PC-3 (cell line): ENCODE results near the gene TRMU. TPM values are rescaled to one million over a fixed set of nuclear protein-coding genes. Genes with fewer than 3 reads are reported as not detected.

Source experiments
- ATAC-seq: fragments of 200-7000 bp; cut with Tn5 transposase; 2 replicates; pipeline ENCODE4 v1.9.1; 2020; ENCODE audit warnings: mild to moderate bottlenecking, moderate library complexity
- BruUV-seq: library from RNA; stranded (reverse); fragments of 400-500 nt; replicated peaks from 2 replicates; lab custom pipeline; 2021; lab: Mats Ljungman, UMichigan
- CTCF ChIA-PET: fragments of 300-600 bp; sonication (Branson Sonifier 250); formaldehyde crosslinking; loops from one replicate; lab custom pipeline; 2022; ENCODE audit warnings: antibody characterized with exemption; lab: Charles Lee
- POLR2A ChIA-PET: fragments of 300-600 bp; sonication (Branson Sonifier 250); formaldehyde crosslinking; loops from one replicate; lab custom pipeline; 2022; ENCODE audit warnings: antibody characterized with exemption; ENCODE audit not compliant: unreplicated experiment; lab: Charles Lee
- DNase-seq: peaks from one replicate; pipeline ENCODE4 v3.0.0-alpha.2; 2015
- H2AFZ ChIP-seq: fragments of 300-600 bp; sonication (generic); 2 replicates; pipeline ENCODE4 v1.6.0; 2016; ENCODE audit warnings: antibody characterized with exemption, low read length
- H3F3A ChIP-seq: fragments of 300-600 bp; sonication (generic); one replicate; pipeline ENCODE4 v1.6.0; 2017; ENCODE audit warnings: antibody characterized with exemption, low read length, control low read depth, mild to moderate bottlenecking; ENCODE audit not compliant: unreplicated experiment
- H3K27ac ChIP-seq: fragments of 300-600 bp; sonication (generic); 2 replicates; pipeline ENCODE4 v1.5.1; 2016; ENCODE audit warnings: mild to moderate bottlenecking, low read length
- H3K27me3 ChIP-seq: fragments of 300-600 bp; sonication (generic); 2 replicates; pipeline ENCODE4 v1.6.1; 2016; ENCODE audit warnings: low read length, mixed read lengths
- H3K36me3 ChIP-seq: fragments of 300-600 bp; sonication (generic); 2 replicates; pipeline ENCODE4 v1.6.1; 2016; ENCODE audit warnings: low read depth, mixed run types, low read length, mixed read lengths
- H3K4me1 ChIP-seq: fragments of 300-600 bp; sonication (generic); 2 replicates; pipeline ENCODE4 v1.5.1; 2016; ENCODE audit warnings: low read length; ENCODE audit not compliant: insufficient read depth
- H3K4me2 ChIP-seq: fragments of 300-600 bp; sonication (generic); 2 replicates; pipeline ENCODE4 v1.6.0; 2016; ENCODE audit warnings: low read length
- H3K4me3 ChIP-seq: fragments of 300-600 bp; sonication (generic); 2 replicates; pipeline ENCODE4 v1.5.1; 2016; ENCODE audit warnings: mild to moderate bottlenecking, low read length, mixed read lengths
- H3K79me2 ChIP-seq: fragments of 300-600 bp; sonication (generic); 2 replicates; pipeline ENCODE4 v1.6.1; 2017; ENCODE audit warnings: low read length, mixed read lengths
- H3K9ac ChIP-seq: fragments of 300-600 bp; sonication (generic); 2 replicates; pipeline ENCODE4 v1.6.0; 2016; ENCODE audit warnings: mild to moderate bottlenecking, low read length
- H3K9me2 ChIP-seq: fragments of 300-600 bp; sonication (generic); replicated peaks from 2 replicates; pipeline ENCODE4 v1.6.1; 2016; ENCODE audit warnings: mixed run types, low read length, mixed read lengths
- H3K9me3 ChIP-seq: fragments of 300-600 bp; sonication (generic); 2 replicates; pipeline ENCODE4 v1.6.1; 2016; ENCODE audit warnings: low read length, mixed read lengths
- H4K20me1 ChIP-seq: fragments of 300-600 bp; sonication (generic); 2 replicates; pipeline ENCODE4 v1.6.1; 2016; ENCODE audit warnings: low read length, mixed read lengths
- EZH2 ChIP-seq: fragments of 300-600 bp; sonication (generic); IDR thresholded peaks from one replicate; pipeline ENCODE4 v1.6.1; 2017; ENCODE audit warnings: antibody characterized with exemption, mild to moderate bottlenecking, low read length; ENCODE audit not compliant: unreplicated experiment
- EZH2phosphoT487 ChIP-seq: fragments of 300-600 bp; sonication (generic); IDR thresholded peaks from 2 replicates; pipeline ENCODE4 v1.6.1; 2018; ENCODE audit warnings: mild to moderate bottlenecking, antibody characterized with exemption, low read length, borderline replicate concordance
- intact Hi-C: fragments of 100-400 bp; cut with micrococcal nuclease; formaldehyde crosslinking; loops from 2 replicates; pipeline ENCODE4 v1.9.0; 2023
- total RNA-seq: library from RNA; depleted of rRNA; stranded (reverse); fragments of >200 nt; gene quantifications from 2 replicates; pipeline ENCODE4 v1.2.3, GENCODE V29; 2014
- TF ChIP-seq, protein P1 (sequence below): fragments of 300-600 bp; sonication (generic); conservative IDR thresholded peaks from 2 replicates; pipeline ENCODE4 v1.5.1; 2017; ENCODE audit warnings: antibody characterized with exemption, low read depth, mild to moderate bottlenecking, low read length

TRMU gene
- total RNA-seq, 1 experiment from 2014 or later, result 63.5 TPM

DNA sequence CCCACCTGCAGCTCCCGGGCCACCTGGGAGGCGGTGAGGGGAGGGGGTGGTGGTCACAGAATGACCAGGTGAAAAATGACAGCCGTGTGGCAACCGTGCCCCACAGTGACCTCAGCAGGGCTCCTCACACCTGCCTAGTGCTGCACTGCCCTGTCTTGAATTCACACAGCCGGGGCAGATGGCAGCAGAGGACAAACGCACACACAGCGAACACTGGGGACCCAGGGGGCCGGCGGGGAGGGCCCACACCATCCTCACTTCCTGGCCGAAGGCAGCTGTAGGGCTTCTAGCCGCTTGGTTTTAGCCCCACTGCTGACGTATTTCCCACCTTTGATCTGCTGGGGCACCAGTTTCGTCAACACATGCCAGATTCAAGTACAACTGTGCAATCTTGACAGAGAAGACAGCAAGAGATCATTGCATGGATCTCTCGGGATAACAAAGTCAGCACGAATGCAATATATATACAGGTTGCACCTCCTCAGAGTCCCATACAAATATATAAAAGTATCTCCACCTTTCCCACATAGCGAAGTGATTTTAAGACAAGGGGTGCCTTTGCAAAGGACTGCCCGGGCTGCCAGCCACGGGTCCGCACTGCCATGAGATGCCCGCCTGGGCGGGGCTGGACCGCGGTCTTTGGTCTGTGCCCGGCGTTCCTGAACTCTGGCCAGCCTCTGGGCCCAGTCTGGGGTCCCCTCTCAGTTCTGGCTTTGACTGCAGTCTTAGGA is 26.9 kb downstream of the TRMU start:
- Histone ChIP-seq H3K4me2 (no peak overlapping the region), H3K27ac (no peak overlapping the region), H3K9me2 (no peaks in the 10 kb centered on the region), H2AFZ (no peak overlapping the region), H3F3A (no peaks in the 10 kb centered on the region), H3K4me1 (no peaks in the 10 kb centered on the region), H4K20me1 (no peaks in the 10 kb centered on the region), H3K36me3 (no peaks in the 10 kb centered on the region), H3K27me3 (no peaks in the 10 kb centered on the region), H3K4me3 (no peak overlapping the region), H3K79me2 (no peaks in the 10 kb centered on the region), H3K9ac (no peak overlapping the region), H3K9me3 (no peaks in the 10 kb centered on the region)
- DNase-seq (no peak), ATAC-seq (no peak)
- ChIA-PET CTCF (no interaction called here), POLR2A (no interaction called here)
- BruUV-seq, result no TSS peak
- TF ChIP-seq, protein P1, sequence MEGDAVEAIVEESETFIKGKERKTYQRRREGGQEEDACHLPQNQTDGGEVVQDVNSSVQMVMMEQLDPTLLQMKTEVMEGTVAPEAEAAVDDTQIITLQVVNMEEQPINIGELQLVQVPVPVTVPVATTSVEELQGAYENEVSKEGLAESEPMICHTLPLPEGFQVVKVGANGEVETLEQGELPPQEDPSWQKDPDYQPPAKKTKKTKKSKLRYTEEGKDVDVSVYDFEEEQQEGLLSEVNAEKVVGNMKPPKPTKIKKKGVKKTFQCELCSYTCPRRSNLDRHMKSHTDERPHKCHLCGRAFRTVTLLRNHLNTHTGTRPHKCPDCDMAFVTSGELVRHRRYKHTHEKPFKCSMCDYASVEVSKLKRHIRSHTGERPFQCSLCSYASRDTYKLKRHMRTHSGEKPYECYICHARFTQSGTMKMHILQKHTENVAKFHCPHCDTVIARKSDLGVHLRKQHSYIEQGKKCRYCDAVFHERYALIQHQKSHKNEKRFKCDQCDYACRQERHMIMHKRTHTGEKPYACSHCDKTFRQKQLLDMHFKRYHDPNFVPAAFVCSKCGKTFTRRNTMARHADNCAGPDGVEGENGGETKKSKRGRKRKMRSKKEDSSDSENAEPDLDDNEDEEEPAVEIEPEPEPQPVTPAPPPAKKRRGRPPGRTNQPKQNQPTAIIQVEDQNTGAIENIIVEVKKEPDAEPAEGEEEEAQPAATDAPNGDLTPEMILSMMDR, result no peak
- no peak for TF ChIP-seq EZH2
- no peak for TF ChIP-seq EZH2phosphoT487
- intact Hi-C loops, result no loop called here

DNA sequence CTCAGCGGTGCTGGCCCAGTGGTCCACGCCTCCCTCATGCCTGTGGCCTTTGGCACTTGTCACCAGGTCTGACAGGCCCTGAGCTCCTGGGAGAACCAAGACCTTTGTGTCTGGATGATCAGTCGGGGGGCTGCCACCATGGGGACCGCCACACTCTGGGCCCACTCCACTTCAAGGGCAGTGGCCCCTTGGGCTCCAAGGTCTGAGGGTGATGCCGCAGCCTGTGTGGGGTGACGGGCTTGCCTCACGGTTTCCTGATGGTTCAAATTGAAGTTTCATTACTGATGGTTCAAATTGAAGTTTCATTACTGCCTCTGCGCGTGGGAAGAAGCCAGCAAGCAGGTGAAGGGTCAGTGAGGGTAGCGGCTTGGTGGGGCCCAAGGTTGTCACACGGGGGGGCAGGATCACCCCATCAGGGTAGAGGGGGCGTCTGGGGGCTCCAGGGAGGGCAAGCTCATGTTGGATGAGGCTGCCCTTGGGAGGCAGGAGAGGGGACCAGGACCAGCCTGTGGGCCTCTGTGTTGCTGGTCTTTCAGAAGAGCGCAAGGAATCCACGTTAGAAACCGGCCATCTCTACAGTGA is 27.5 kb downstream of the TRMU start:
- ChIA-PET CTCF (no interaction called here), POLR2A (no interaction called here)
- Histone ChIP-seq H3K27me3 (no peaks in the 10 kb centered on the region), H3K9me2 (no peaks in the 10 kb centered on the region), H3K4me3 (no peak overlapping the region), H2AFZ (no peak overlapping the region), H3K9me3 (no peaks in the 10 kb centered on the region), H3K9ac (no peak overlapping the region), H3K4me1 (no peaks in the 10 kb centered on the region), H3K79me2 (no peaks in the 10 kb centered on the region), H4K20me1 (no peaks in the 10 kb centered on the region), H3F3A (no peaks in the 10 kb centered on the region), H3K27ac (no peak overlapping the region), H3K36me3 (no peaks in the 10 kb centered on the region), H3K4me2 (no peak overlapping the region)
- intact Hi-C loops, result no loop called here
- no peak for DNase-seq
- BruUV-seq, result no TSS peak
- no peak for TF ChIP-seq EZH2phosphoT487
- TF ChIP-seq EZH2, result no peak
- TF ChIP-seq, protein P1, result no peak
- no peak for ATAC-seq
